Endodermal cell (in vitro differentiated cells): ENCODE results near the gene GPRC5B. TPM values are rescaled to one million over a fixed set of nuclear protein-coding genes. Genes with fewer than 3 reads are reported as not detected.

Experiments
- DNase-seq: peaks from one replicate; pipeline ENCODE4 v3.0.0-alpha.2; 2017
- H3K27ac ChIP-seq: 2 replicates; pipeline ENCODE4 v1.5.1; 2013; ENCODE audit warnings: mild to moderate bottlenecking, low read depth, low read length, moderate library complexity
- H3K27me3 ChIP-seq: 2 replicates; pipeline ENCODE4 v1.6.1; 2013; ENCODE audit warnings: mild to moderate bottlenecking, low read length, moderate library complexity; ENCODE audit not compliant: insufficient read depth, control insufficient read depth, poor library complexity, severe bottlenecking
- H3K36me3 ChIP-seq: 2 replicates; pipeline ENCODE4 v1.7.0; 2013; ENCODE audit warnings: mild to moderate bottlenecking, low read length, moderate library complexity; ENCODE audit not compliant: control insufficient read depth, insufficient read depth
- H3K4me1 ChIP-seq: one replicate; pipeline ENCODE4 v1.7.0; 2013; ENCODE audit warnings: low read length; ENCODE audit not compliant: control insufficient read depth, insufficient read depth
- H3K4me3 ChIP-seq: 2 replicates; pipeline ENCODE4 v1.5.1; 2013; ENCODE audit warnings: mild to moderate bottlenecking, low read length, moderate library complexity
- H3K9ac ChIP-seq: 2 replicates; pipeline ENCODE4 v1.6.1; 2013; ENCODE audit warnings: mild to moderate bottlenecking, low read length, moderate library complexity; ENCODE audit not compliant: poor library complexity, severe bottlenecking; ENCODE audit errors: extremely low read depth
- H3K9me3 ChIP-seq: 2 replicates; pipeline ENCODE4 v1.6.1; 2013; ENCODE audit warnings: mild to moderate bottlenecking, low read length, moderate library complexity; ENCODE audit not compliant: control insufficient read depth
- H3K27ac Mint-ChIP-seq: 2 replicates; pipeline ENCODE4 v1.8.0; 2020; ENCODE audit warnings: mixed read lengths
- H3K27me3 Mint-ChIP-seq: 2 replicates; pipeline ENCODE4 v1.8.0; 2021; ENCODE audit warnings: mild to moderate bottlenecking, mixed read lengths; ENCODE audit not compliant: insufficient read depth
- H3K36me3 Mint-ChIP-seq: 2 replicates; pipeline ENCODE4 v1.8.0; 2020; ENCODE audit warnings: low read depth, mixed read lengths
- H3K4me1 Mint-ChIP-seq: 2 replicates; pipeline ENCODE4 v1.8.0; 2020; ENCODE audit warnings: mixed read lengths
- H3K4me3 Mint-ChIP-seq: 2 replicates; pipeline ENCODE4 v1.8.0; 2020; ENCODE audit warnings: mild to moderate bottlenecking, moderate library complexity, mixed read lengths
- H3K9me3 Mint-ChIP-seq: 2 replicates; pipeline ENCODE4 v1.8.0; 2020; ENCODE audit warnings: mild to moderate bottlenecking, mixed read lengths
- WGBS, 2 experiments: methylation state at CpG; one replicate each; pipeline versions ENCODE4 v1.1.5 to v1.1.7; 2013; ENCODE audit warnings: missing lambda C conversion rate in 2 of 2, mixed read lengths in 1 of 2; ENCODE audit not compliant: insufficient coverage in 1 of 2, insufficient read length in 1 of 2; 5-methylcytosine and 5-hydroxymethylcytosine counted together
- total RNA-seq, 2 donors: library from RNA; stranded (reverse); fragmentation: NEBNext Ultra II Directional in 1 of 2; extraction: Animal tissue kit (Norgen Biotek cat#: 25700) in 1 of 2; gene quantifications; 2 replicates in 1 of 2; 3 replicates in 1 of 2; pipeline ENCODE4 v1.2.1, GENCODE V29; 2021
- TF ChIP-seq, protein P1 (sequence below): fragments of 200-600 bp; sonication (generic); conservative IDR thresholded peaks from 2 replicates; pipeline ENCODE4 v1.5.0; 2021; ENCODE audit warnings: antibody characterized with exemption, mild to moderate bottlenecking

GPRC5B gene
- total RNA-seq, 2 donors from 2014 or later = 39.5 to 49.1 TPM

DNA sequence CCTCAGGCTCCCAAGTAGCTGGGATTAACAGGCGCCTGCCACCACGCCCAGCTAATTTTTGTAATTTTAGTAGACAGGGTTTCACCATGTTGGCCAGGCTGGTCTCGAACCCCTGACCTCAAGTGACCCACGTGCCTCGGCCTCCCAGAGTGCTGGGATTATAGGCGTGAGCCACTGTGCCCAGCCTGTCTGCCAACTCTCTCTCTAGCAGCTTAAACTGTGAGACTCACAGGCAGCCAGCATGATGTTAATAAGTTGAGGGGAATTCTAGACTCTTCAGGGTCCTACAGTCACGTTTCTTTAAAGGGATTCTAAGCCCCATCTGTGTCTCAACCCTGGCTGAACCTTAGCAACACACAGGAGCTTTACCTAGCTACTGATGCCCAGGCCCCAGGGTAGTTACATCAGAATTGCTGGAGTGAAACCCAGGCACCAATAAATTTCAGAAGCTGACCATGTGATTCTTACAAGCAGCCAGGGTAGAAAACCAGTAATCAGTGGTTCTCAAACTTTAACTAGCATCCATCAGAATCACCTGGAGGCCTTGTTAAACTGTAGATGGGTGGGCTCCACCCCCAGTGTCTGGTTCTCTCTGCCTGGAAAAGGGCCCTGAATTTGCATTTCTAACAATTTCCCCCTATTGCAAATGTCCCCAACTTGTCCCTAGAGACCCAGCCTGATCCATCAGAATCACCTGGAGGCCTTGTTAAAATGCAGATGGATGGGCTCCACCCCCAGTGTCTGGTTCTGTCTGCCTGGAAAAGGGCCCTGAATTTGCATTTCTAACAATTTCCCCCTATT is 30.7 kb downstream of the GPRC5B start:
- no peaks in the 10 kb centered on the region for H3K9me3 Mint-ChIP-seq
- no peaks in the 10 kb centered on the region for H3K27me3 ChIP-seq
- no peaks in the 10 kb centered on the region for H3K27me3 Mint-ChIP-seq
- peaks cover 10% of the 10 kb centered on the region for H3K36me3 ChIP-seq
- no peaks in the 10 kb centered on the region for H3K9me3 ChIP-seq
- H3K36me3 Mint-ChIP-seq = peaks cover 30% of the 10 kb centered on the region
- 78 to 82% methylated on average over 6 to 7 of the region's 7 CpGs for WGBS, 2 experiments
- H3K4me3 Mint-ChIP-seq = no peak overlapping the region
- peaks cover 24% of the 10 kb centered on the region for H3K4me1 Mint-ChIP-seq
- no peak overlapping the region for H3K27ac ChIP-seq
- DNase-seq = peak; percentile 59
- H3K9ac ChIP-seq = no peak overlapping the region
- H3K4me3 ChIP-seq = no peak overlapping the region
- TF ChIP-seq, protein P1, sequence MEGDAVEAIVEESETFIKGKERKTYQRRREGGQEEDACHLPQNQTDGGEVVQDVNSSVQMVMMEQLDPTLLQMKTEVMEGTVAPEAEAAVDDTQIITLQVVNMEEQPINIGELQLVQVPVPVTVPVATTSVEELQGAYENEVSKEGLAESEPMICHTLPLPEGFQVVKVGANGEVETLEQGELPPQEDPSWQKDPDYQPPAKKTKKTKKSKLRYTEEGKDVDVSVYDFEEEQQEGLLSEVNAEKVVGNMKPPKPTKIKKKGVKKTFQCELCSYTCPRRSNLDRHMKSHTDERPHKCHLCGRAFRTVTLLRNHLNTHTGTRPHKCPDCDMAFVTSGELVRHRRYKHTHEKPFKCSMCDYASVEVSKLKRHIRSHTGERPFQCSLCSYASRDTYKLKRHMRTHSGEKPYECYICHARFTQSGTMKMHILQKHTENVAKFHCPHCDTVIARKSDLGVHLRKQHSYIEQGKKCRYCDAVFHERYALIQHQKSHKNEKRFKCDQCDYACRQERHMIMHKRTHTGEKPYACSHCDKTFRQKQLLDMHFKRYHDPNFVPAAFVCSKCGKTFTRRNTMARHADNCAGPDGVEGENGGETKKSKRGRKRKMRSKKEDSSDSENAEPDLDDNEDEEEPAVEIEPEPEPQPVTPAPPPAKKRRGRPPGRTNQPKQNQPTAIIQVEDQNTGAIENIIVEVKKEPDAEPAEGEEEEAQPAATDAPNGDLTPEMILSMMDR = no peak
- H3K4me1 ChIP-seq = peaks cover 9% of the 10 kb centered on the region
- H3K27ac Mint-ChIP-seq = peak overlapping the region; percentile 73

DNA sequence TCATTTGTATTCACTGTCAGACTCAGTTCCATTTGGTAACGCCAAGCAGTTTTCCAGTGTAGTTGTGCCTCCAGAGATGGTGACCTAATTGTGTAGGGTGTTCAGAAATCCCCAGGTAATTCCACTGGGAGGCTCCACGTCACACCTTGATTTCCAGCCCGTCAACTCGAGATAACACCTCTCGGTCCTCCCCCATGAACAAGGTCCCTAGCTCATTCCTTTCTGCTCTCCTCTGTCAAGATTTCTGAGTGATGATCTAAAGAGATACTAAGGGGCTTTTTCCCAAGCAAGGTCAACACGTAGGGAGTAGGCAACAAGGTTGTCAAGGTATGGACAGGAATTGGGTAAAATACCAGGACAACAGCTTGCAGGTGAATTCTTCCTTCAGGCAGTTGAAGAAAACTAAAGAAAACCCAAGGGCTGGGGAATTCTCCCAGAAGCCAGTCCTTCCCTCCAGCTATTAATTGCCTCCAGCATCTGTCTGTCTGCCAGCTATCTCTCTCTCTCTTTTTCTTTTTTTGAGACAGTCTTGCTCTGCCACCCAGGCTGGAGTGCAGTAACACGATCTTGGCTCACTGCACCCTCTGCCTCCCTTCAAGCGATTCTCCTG is 31.4 kb downstream of the GPRC5B start:
- WGBS, 2 experiments = 84 to 93% methylated on average over 7 to 8 of the region's 8 CpGs
- Mint-ChIP-seq H3K36me3 (peaks cover 24% of the 10 kb centered on the region), H3K4me3 (no peak overlapping the region), H3K9me3 (no peaks in the 10 kb centered on the region), H3K27ac (peak overlapping the region; percentile 41), H3K27me3 (no peaks in the 10 kb centered on the region), H3K4me1 (peaks cover 18% of the 10 kb centered on the region)
- Histone ChIP-seq H3K27ac (no peak overlapping the region), H3K4me3 (no peak overlapping the region), H3K36me3 (peaks cover 7% of the 10 kb centered on the region), H3K4me1 (peaks cover 7% of the 10 kb centered on the region), H3K27me3 (no peaks in the 10 kb centered on the region), H3K9ac (no peak overlapping the region), H3K9me3 (no peaks in the 10 kb centered on the region)
- no peak for DNase-seq
- TF ChIP-seq, protein P1 = no peak

DNA sequence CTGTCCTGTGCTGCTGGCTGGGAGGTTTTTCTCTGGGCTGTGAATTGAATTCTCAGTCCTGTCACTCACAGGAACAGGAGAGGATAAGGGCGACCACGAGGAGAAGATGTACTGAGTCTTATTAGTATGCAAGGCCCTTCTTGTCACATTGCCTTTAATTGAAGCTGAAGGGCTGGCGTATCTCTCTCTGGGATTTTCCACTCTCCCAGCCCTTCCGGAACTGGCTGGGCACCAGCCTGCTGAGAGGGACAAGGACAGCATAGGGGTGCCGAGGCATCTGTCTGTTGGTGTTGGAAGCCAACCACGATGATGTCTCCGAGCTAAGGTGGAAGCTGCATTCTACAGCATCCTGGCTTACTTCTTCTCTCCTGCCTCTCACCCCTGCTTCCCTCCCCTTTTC is 33.2 kb downstream of the GPRC5B start:
- no peak overlapping the region for H3K27ac Mint-ChIP-seq
- H3K4me1 Mint-ChIP-seq = peaks cover 12% of the 10 kb centered on the region

More for the DNA sequence above, 33.2 kb downstream of the GPRC5B start:
- Histone ChIP-seq H3K4me1 (peaks cover 4% of the 10 kb centered on the region), H3K9ac (no peak overlapping the region), H3K9me3 (no peaks in the 10 kb centered on the region), H3K4me3 (no peak overlapping the region), H3K36me3 (no peaks in the 10 kb centered on the region), H3K27ac (peak overlapping the region; percentile 59), H3K27me3 (no peaks in the 10 kb centered on the region)
- Mint-ChIP-seq H3K27me3 (no peaks in the 10 kb centered on the region), H3K9me3 (no peaks in the 10 kb centered on the region), H3K36me3 (peaks cover 13% of the 10 kb centered on the region), H3K4me3 (no peak overlapping the region)
- 50 to 84% methylated on average over 7 of the region's 7 CpGs for WGBS, 2 experiments
- DNase-seq = no peak
- TF ChIP-seq, protein P1 = no peak
